GM12801 (cell line): ENCODE data around the gene RICTOR.

Source experiments
- CTCF ChIP-seq: IDR thresholded peaks from one replicate; pipeline ENCODE4 v1.5.1; 2011; ENCODE audit warnings: control low read depth; ENCODE audit not compliant: insufficient read length; ENCODE audit errors: extremely low read depth

The RICTOR gene

GRCh38 chr5:39117401-39117800 lies 43.2 kb upstream of the RICTOR start:
- TF ChIP-seq CTCF, result no peak

- no peak for TF ChIP-seq CTCF
Observed at GRCh38 chr5:39116344-39117170, 42.4 kb upstream of the RICTOR start.

- TF ChIP-seq CTCF, result no peak
Observed at GRCh38 chr5:39115644-39116343, 41.6 kb upstream of the RICTOR start.

GRCh38 chr5:39114155-39114554 lies 40.0 kb upstream of the RICTOR start:
- TF ChIP-seq CTCF, result no peak

GRCh38 chr5:39113354-39113953 lies 39.3 kb upstream of the RICTOR start:
- TF ChIP-seq CTCF, result no peak

GRCh38 chr5:39109606-39110005 lies 35.4 kb upstream of the RICTOR start:
- no peak for TF ChIP-seq CTCF

GRCh38 chr5:39108987-39109386 lies 34.8 kb upstream of the RICTOR start:
- TF ChIP-seq CTCF, result no peak
